Effector memory CD8-positive, alpha-beta T cell (primary cell): Measurements from ENCODE around the gene OXNAD1.

Experiments
- ATAC-seq: fragments of 150-1000 bp; cut with Tn5 transposase; replicated peaks from 2 replicates; pipeline ENCODE4 v1.10.0; 2021; ENCODE audit warnings: mild to moderate bottlenecking, moderate library complexity
- DNase-seq, 3 experiments: peaks; one replicate each; pipeline ENCODE4 v3.0.0; 2021
- H3K27ac Mint-ChIP-seq, 2 donors: one replicate each; pipeline ENCODE4 v1.8.0; 2022; ENCODE audit warnings: mild to moderate bottlenecking in 2 of 2, mixed read lengths in 2 of 2, moderate library complexity in 2 of 2
- H3K27me3 Mint-ChIP-seq, 2 donors: one replicate each; pipeline ENCODE4 v1.8.0; 2022; ENCODE audit warnings: mixed read lengths in 2 of 2
- H3K36me3 Mint-ChIP-seq: one replicate; pipeline ENCODE4 v1.8.0; 2022; ENCODE audit warnings: mild to moderate bottlenecking, moderate library complexity, mixed read lengths; ENCODE audit not compliant: insufficient read depth
- H3K4me1 Mint-ChIP-seq, 2 donors: one replicate each; pipeline ENCODE4 v1.8.0; 2022; ENCODE audit warnings: low read depth in 2 of 2, mixed read lengths in 2 of 2
- H3K4me3 Mint-ChIP-seq, 2 donors: one replicate each; pipeline ENCODE4 v1.8.0; 2022; ENCODE audit warnings: mild to moderate bottlenecking in 2 of 2, mixed read lengths in 2 of 2, moderate library complexity in 2 of 2
- H3K9me3 Mint-ChIP-seq, 2 donors: one replicate each; pipeline ENCODE4 v1.8.0; 2022; ENCODE audit warnings: mixed read lengths in 2 of 2

Gene OXNAD1

GRCh38 chr3:16290827-16291196 is 25.8 kb downstream of the OXNAD1 start:
- Mint-ChIP-seq H3K36me3 (peaks cover 48% of the 10 kb centered on the region), H3K27me3 (no peaks in the 10 kb centered on the region), H3K27ac (peak overlapping the region; percentile 90 to 93), H3K4me1 (peaks cover 52 to 86% of the 10 kb centered on the region in 2 donors), H3K4me3 (peak overlapping the region; percentile 89 to 90), H3K9me3 (no peaks in the 10 kb centered on the region)
- DNase-seq (no peak), ATAC-seq (peak; percentile 18)

- H3K4me3 Mint-ChIP-seq = peak overlapping the region; percentile 38 to 42
- ATAC-seq = no peak
- peaks cover 34 to 79% of the 10 kb centered on the region in 2 donors for H3K4me1 Mint-ChIP-seq
Measured at GRCh38 chr3:16294844-16295243, 29.8 kb downstream of the OXNAD1 start.

GRCh38 chr3:16295298-16295890 is 30.4 kb downstream of the OXNAD1 start:
- Mint-ChIP-seq H3K4me1 (peaks cover 35 to 79% of the 10 kb centered on the region in 2 donors), H3K27me3 (no peaks in the 10 kb centered on the region), H3K9me3 (no peaks in the 10 kb centered on the region), H3K27ac (peak overlapping the region; percentile 1 to 77), H3K4me3 (peak overlapping the region in 1 of 2 donors; percentile 60), H3K36me3 (peaks cover 54% of the 10 kb centered on the region)
- DNase-seq (no peak), ATAC-seq (no peak)

More at GRCh38 chr3:16294844-16295243, 29.8 kb downstream of the OXNAD1 start:
- Mint-ChIP-seq H3K27ac (peak overlapping the region; percentile 41 to 49), H3K27me3 (no peaks in the 10 kb centered on the region), H3K36me3 (peaks cover 53% of the 10 kb centered on the region), H3K9me3 (no peaks in the 10 kb centered on the region)
- no peak for DNase-seq

- H3K27me3 Mint-ChIP-seq = no peaks in the 10 kb centered on the region
- H3K4me3 Mint-ChIP-seq = peak overlapping the region in 1 of 2 donors; percentile 89
- DNase-seq = no peak
- H3K9me3 Mint-ChIP-seq = no peaks in the 10 kb centered on the region
- H3K27ac Mint-ChIP-seq = peak overlapping the region; percentile 88 to 96
- ATAC-seq = no peak
- H3K4me1 Mint-ChIP-seq = peaks cover 39 to 80% of the 10 kb centered on the region in 2 donors
- H3K36me3 Mint-ChIP-seq = peaks cover 62% of the 10 kb centered on the region
Measured at GRCh38 chr3:16297997-16298885, 33.2 kb downstream of the OXNAD1 start.

GRCh38 chr3:16298891-16299290 is 33.9 kb downstream of the OXNAD1 start:
- no peaks in the 10 kb centered on the region for H3K27me3 Mint-ChIP-seq
- peak overlapping the region; percentile 88 to 96 for H3K27ac Mint-ChIP-seq
- peak overlapping the region in 1 of 2 donors; percentile 89 for H3K4me3 Mint-ChIP-seq
- H3K9me3 Mint-ChIP-seq = no peaks in the 10 kb centered on the region
- no peak for DNase-seq
- no peak for ATAC-seq
- peaks cover 67% of the 10 kb centered on the region for H3K36me3 Mint-ChIP-seq
- H3K4me1 Mint-ChIP-seq = peaks cover 41 to 76% of the 10 kb centered on the region in 2 donors

- Mint-ChIP-seq H3K9me3 (no peaks in the 10 kb centered on the region), H3K27me3 (no peaks in the 10 kb centered on the region), H3K36me3 (peaks cover 68% of the 10 kb centered on the region), H3K4me1 (peaks cover 49 to 78% of the 10 kb centered on the region in 2 donors), H3K4me3 (peak overlapping the region; percentile 77 to 89), H3K27ac (peak overlapping the region; percentile 88 to 96)
- ATAC-seq = no peak
- DNase-seq = no peak
Measured at GRCh38 chr3:16299746-16300145, 34.7 kb downstream of the OXNAD1 start.

GRCh38 chr3:16300307-16300706 is 35.3 kb downstream of the OXNAD1 start:
- Mint-ChIP-seq H3K36me3 (peaks cover 72% of the 10 kb centered on the region), H3K27ac (peak overlapping the region; percentile 88 to 96), H3K9me3 (no peaks in the 10 kb centered on the region), H3K4me3 (peak overlapping the region; percentile 77 to 89), H3K4me1 (peaks cover 54 to 79% of the 10 kb centered on the region in 2 donors), H3K27me3 (no peaks in the 10 kb centered on the region)
- peak; percentile 47 for ATAC-seq
- no peak for DNase-seq

GRCh38 chr3:16300881-16301359 is 35.9 kb downstream of the OXNAD1 start:
- H3K4me3 Mint-ChIP-seq = peak overlapping the region; percentile 77 to 89
- no peaks in the 10 kb centered on the region for H3K9me3 Mint-ChIP-seq
- DNase-seq = peak; percentile 48 to 65 (median 53)
- H3K4me1 Mint-ChIP-seq = peaks cover 53 to 78% of the 10 kb centered on the region in 2 donors
- no peaks in the 10 kb centered on the region for H3K27me3 Mint-ChIP-seq
- peak overlapping the region; percentile 88 to 96 for H3K27ac Mint-ChIP-seq
- H3K36me3 Mint-ChIP-seq = peaks cover 67% of the 10 kb centered on the region
- peak; percentile 84 for ATAC-seq

- H3K36me3 Mint-ChIP-seq = peaks cover 61% of the 10 kb centered on the region
- no peaks in the 10 kb centered on the region for H3K9me3 Mint-ChIP-seq
- no peaks in the 10 kb centered on the region for H3K27me3 Mint-ChIP-seq
- no peak for DNase-seq
- peaks cover 56 to 79% of the 10 kb centered on the region in 2 donors for H3K4me1 Mint-ChIP-seq
- peak overlapping the region; percentile 77 to 89 for H3K4me3 Mint-ChIP-seq
- peak; percentile 18 for ATAC-seq
- peak overlapping the region; percentile 88 to 96 for H3K27ac Mint-ChIP-seq
Measured at GRCh38 chr3:16301507-16301906, 36.5 kb downstream of the OXNAD1 start.

GRCh38 chr3:16302082-16302631 is 37.1 kb downstream of the OXNAD1 start:
- DNase-seq = no peak
- H3K4me1 Mint-ChIP-seq = peaks cover 63 to 83% of the 10 kb centered on the region in 2 donors
- peak overlapping the region; percentile 77 to 89 for H3K4me3 Mint-ChIP-seq
- peak overlapping the region; percentile 88 to 96 for H3K27ac Mint-ChIP-seq
- H3K27me3 Mint-ChIP-seq = no peaks in the 10 kb centered on the region
- no peaks in the 10 kb centered on the region for H3K9me3 Mint-ChIP-seq
- peaks cover 57% of the 10 kb centered on the region for H3K36me3 Mint-ChIP-seq
- no peak for ATAC-seq

- no peak for DNase-seq
- Mint-ChIP-seq H3K4me3 (peak overlapping the region in 1 of 2 donors; percentile 89), H3K36me3 (peaks cover 62% of the 10 kb centered on the region), H3K9me3 (no peaks in the 10 kb centered on the region), H3K27me3 (no peaks in the 10 kb centered on the region), H3K27ac (peak overlapping the region; percentile 88 to 96), H3K4me1 (peaks cover 68 to 90% of the 10 kb centered on the region in 2 donors)
- no peak for ATAC-seq
Measured at GRCh38 chr3:16303037-16303575, 38.1 kb downstream of the OXNAD1 start.

GRCh38 chr3:16304061-16305010 is 39.3 kb downstream of the OXNAD1 start:
- ATAC-seq = no peak
- no peaks in the 10 kb centered on the region for H3K27me3 Mint-ChIP-seq

More at GRCh38 chr3:16304061-16305010, 39.3 kb downstream of the OXNAD1 start:
- H3K27ac Mint-ChIP-seq = peak overlapping the region; percentile 73 to 93
- H3K4me1 Mint-ChIP-seq = peaks cover 65 to 83% of the 10 kb centered on the region in 2 donors
- peak overlapping the region; percentile 2 to 65 for H3K4me3 Mint-ChIP-seq
- H3K36me3 Mint-ChIP-seq = peaks cover 58% of the 10 kb centered on the region
- DNase-seq = no peak
- no peaks in the 10 kb centered on the region for H3K9me3 Mint-ChIP-seq
